ENCODE data around the gene UBR4. TPM values are rescaled to one million over a fixed set of nuclear protein-coding genes. Genes with fewer than 3 reads are reported as not detected.

Gene UBR4
- total RNA-seq, 1 experiment from 2014 or later, result 131 TPM

DNA sequence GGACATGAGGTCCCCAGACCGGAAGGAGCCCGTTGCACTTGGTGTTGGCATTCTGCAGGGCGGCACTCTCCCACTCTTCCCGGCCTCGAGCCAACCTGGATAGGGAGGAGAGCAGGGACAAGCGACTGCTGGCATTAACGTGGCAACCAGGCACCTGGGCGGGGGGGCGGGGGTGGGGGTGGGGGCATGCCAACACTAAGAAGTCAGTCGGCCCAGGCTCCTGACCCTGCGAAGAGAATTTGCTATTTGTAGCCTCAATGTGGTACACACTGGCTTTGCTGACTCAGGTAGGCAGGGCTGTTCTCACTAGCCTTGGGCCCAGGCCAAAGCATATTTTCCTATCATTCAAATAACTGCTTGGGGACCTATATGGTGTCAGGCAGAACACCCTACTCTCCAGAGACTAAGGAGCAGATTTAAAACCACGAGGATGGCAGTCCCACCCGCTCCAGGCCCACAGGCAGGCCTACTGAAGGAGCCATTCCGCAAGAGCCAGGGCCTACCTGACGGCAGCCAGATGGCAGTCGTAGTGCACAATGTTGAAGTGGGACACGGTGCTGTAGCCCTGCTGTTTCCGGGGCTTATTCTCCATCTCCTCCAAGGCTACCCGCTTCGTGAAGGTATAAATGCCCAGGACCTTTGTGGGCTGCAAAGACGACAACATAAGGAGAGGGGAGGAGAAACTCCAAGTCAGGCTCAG, 123.7 kb downstream of the UBR4 start:
- Histone ChIP-seq H2AK5ac (ENCODE audit: insufficient read length, low read length) (no peak overlapping the region), H2BK12ac (ENCODE audit: insufficient read length, low read depth, low read length) (no peak overlapping the region)

More for the DNA sequence above, 123.7 kb downstream of the UBR4 start:
- no peak overlapping the region for H2BK5ac ChIP-seq (ENCODE audit: insufficient read length, low read length)
- H3K4me2 ChIP-seq (ENCODE audit: insufficient read depth, insufficient read length, low read length), result no peak overlapping the region
- no peaks in the 10 kb centered on the region for H4K20me1 ChIP-seq (ENCODE audit: control insufficient read depth, insufficient read depth, insufficient read length)
- peaks cover 49 to 97% (median 77%) of the 10 kb centered on the region in 3 experiments; a peak in 6 of 7 replicates for H3K36me3 Mint-ChIP-seq (ENCODE audit: insufficient read depth in 1 of 3, low read depth in 3 of 3)
- H3T11ph ChIP-seq (ENCODE audit: low read length), result no peak overlapping the region
- no peak overlapping the region for H4K91ac ChIP-seq (ENCODE audit: insufficient read length, low read depth, low read length)
- H2BK120ac ChIP-seq (ENCODE audit: low read depth, low read length, poor library complexity, severe bottlenecking), result no peak overlapping the region
- no peak overlapping the region for H2AFZ ChIP-seq (ENCODE audit: low read length)
- H4K5ac ChIP-seq (ENCODE audit: insufficient read length, low read depth, low read length), result no peak overlapping the region
- H3K4me1 Mint-ChIP-seq, result no peaks in the 10 kb centered on the region
- H3K18ac ChIP-seq (ENCODE audit: insufficient read length, low read depth, low read length), result no peak overlapping the region
- H3K79me1 ChIP-seq (ENCODE audit: insufficient read depth, low read depth, low read length, poor library complexity, severe bottlenecking), result no peaks in the 10 kb centered on the region
- no CpG with 5 or more reads among the region's 21 CpGs for WGBS (ENCODE audit: extremely low coverage, insufficient read length, low lambda C conversion rate)
- no peak overlapping the region for H3K27ac ChIP-seq (ENCODE audit: insufficient read length, low read depth, low read length)
- H3K27me3 Mint-ChIP-seq (ENCODE audit: low read depth), result no peaks in the 10 kb centered on the region
- H3K14ac ChIP-seq (ENCODE audit: insufficient read depth, low read length), result no peak overlapping the region
- no peak overlapping the region for H3K23ac ChIP-seq (ENCODE audit: insufficient read length, low read depth, low read length)
- no peaks in the 10 kb centered on the region for H3K27me3 ChIP-seq (ENCODE audit: insufficient read depth, low read length)
- no peak overlapping the region for H3K4me3 Mint-ChIP-seq
- H3K9me3 Mint-ChIP-seq, result no peaks in the 10 kb centered on the region
- H3K9me3 ChIP-seq (ENCODE audit: control insufficient read depth, low read depth, low read length), result no peaks in the 10 kb centered on the region
- no peak overlapping the region for H2BK15ac ChIP-seq (ENCODE audit: low read depth, low read length)
- H2BK20ac ChIP-seq (ENCODE audit: low read depth, low read length, poor library complexity, severe bottlenecking), result no peak overlapping the region
- TF ChIP-seq, protein P1, sequence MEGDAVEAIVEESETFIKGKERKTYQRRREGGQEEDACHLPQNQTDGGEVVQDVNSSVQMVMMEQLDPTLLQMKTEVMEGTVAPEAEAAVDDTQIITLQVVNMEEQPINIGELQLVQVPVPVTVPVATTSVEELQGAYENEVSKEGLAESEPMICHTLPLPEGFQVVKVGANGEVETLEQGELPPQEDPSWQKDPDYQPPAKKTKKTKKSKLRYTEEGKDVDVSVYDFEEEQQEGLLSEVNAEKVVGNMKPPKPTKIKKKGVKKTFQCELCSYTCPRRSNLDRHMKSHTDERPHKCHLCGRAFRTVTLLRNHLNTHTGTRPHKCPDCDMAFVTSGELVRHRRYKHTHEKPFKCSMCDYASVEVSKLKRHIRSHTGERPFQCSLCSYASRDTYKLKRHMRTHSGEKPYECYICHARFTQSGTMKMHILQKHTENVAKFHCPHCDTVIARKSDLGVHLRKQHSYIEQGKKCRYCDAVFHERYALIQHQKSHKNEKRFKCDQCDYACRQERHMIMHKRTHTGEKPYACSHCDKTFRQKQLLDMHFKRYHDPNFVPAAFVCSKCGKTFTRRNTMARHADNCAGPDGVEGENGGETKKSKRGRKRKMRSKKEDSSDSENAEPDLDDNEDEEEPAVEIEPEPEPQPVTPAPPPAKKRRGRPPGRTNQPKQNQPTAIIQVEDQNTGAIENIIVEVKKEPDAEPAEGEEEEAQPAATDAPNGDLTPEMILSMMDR (conservative IDR thresholded peaks at IDR 0.05), result no peak
- no peak overlapping the region for H3K9ac ChIP-seq (ENCODE audit: extremely low read depth, insufficient read length, low read length)
- no peaks in the 10 kb centered on the region for H3K4me1 ChIP-seq (ENCODE audit: insufficient read depth, low read length)
- DNase-seq, result no peak
- no peaks in the 10 kb centered on the region for H3K79me2 ChIP-seq (ENCODE audit: insufficient read depth, low read length)
- no peak overlapping the region for H3K56ac ChIP-seq (ENCODE audit: insufficient read length, low read depth, low read length)
- H3K4ac ChIP-seq (ENCODE audit: low read depth, low read length), result no peak overlapping the region
- H3K23me2 ChIP-seq (ENCODE audit: insufficient read length, low read depth, low read length, poor library complexity, severe bottlenecking), result no peaks in the 10 kb centered on the region
- no peak overlapping the region for H4K8ac ChIP-seq (replicated peaks; ENCODE audit: insufficient read length, low read depth, low read length)
- no peak overlapping the region; a peak in 1 of 7 replicates for H3K27ac Mint-ChIP-seq
